Hematopoietic multipotent progenitor cell treated with erythropoietin and hydrocortisone succinate and interleukin-3 and kit ligand, for 15 days (in vitro differentiated cells): Measurements from ENCODE around the gene F2R.

Experiments used
- DNase-seq: peaks from one replicate; pipeline ENCODE4 v3.0.0-alpha.2; 2015; ENCODE audit warnings: low spot score

F2R gene

DNA sequence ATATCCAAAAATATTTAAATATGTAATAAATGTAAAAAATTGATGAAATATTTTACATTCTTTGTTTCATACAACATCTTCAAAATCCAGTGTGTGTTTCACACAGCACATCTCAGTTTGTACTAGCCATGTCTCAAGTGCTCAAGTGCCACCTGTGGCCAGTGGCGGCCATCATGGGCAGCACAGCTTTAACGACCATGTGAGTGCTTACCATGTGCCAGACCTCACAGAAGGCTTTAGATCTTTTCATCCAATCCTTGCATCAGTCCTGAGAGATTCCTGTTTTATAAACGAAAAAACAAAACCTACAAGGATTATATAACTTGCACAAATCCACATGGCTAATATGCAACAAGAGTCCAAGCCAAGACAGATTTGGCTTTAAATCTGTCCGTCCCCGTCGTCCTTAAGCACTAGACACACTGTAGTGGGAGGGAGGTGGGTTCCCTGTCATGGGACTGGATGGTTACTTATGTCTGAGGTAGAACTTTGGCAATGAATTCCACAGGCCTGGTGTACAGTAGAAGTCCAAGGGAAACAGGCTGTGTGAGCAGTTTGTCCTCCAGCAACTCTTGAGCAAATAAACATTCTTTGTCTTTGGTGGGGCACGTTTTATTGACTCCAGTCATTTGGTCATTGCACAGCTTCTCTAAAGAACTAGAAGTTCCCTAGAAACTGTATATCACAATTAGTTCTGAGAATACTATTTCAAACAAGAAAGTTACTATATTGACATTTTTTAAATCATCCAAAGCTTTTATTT is 25.0 kb upstream of the F2R start:
- DNase-seq, result no peak

DNA sequence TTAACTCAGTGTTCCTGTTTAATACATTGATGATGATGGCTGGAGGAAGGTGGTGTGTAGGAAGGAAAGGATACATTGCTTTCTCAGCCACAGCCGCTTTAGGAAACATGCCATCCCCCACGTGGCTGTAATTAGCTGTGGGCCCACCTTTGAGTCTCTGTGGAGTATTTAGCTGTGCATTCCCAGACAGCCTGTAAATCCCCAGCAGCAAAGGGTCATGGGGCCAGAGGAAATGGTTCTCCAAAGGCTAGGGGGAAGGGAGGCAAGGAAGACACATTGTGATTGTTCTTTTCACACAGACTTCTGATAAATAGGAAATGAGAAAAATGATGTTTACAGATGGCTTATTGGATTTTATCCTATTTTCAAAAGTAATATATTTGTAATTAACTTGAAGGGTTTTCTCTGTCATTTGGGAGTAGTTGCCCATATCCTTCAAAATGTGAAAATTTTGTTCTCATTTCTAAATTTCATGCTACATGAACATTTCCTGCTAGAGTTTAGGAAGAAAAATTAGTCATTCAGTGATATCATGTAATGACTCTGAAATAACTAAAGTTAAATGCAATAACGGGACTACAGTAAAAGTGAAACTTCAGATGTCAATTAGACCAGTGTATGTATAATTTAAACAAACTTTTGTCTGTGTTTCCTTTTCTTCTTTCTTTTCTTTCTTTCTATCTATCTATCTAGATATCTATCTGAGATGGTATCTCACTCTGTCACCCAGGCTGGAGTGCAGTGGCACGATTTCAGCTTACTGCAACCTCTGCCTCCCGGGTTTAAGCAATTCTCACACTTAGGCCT is 24.3 kb upstream of the F2R start:
- DNase-seq, result no peak

DNA sequence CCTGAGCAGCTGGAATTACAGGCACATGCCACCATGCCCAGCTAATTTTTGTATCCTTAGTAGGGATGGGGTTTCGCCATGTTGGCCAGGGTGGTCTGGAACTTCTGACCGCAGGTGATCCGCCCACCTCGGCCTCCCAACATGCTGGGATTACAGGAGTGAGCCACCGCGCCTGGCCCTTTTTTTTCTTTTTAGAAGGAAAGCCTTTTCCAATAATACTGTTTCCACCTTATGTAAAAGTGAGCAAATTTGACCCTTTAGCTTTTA is 23.7 kb upstream of the F2R start:
- DNase-seq, result no peak

DNA sequence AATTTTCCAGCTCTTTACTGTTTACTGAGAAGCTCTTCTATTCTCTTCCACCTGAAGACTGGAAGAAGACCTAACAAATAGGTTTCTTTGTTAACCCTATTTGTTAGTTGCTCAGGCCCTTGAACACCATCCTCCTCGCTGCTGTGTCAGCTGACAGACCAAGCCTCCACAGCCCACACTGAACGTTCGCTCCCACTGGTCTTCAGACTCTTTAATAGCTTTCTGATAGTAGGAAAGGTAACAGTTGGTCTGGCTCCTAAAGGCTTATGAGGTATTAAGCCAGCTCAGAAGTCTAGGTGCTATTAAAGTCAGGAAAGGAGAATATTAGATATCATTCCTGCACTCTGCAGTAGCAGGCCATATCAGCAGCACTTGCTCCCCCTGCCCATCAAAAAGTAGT is 23.3 kb upstream of the F2R start:
- DNase-seq, result no peak

DNA sequence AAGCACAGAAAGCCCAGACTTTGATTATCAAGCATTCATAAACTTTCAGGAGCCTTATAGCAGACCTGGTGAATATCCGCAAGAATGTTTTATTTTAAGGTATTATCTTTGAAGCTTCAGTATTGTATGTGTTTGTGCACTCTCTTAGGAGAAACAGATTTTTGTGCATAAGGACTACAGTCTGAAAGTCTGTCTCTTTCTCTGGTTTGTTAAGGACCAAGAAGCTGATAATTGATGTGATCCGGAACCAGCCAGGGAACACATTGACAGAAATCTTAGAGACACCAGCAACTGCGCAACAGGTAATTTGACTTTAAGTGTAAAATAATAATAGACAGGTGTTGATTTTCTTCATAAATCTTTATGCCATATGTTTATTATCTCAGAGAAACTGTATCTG is 22.8 kb upstream of the F2R start:
- no peak for DNase-seq

DNA sequence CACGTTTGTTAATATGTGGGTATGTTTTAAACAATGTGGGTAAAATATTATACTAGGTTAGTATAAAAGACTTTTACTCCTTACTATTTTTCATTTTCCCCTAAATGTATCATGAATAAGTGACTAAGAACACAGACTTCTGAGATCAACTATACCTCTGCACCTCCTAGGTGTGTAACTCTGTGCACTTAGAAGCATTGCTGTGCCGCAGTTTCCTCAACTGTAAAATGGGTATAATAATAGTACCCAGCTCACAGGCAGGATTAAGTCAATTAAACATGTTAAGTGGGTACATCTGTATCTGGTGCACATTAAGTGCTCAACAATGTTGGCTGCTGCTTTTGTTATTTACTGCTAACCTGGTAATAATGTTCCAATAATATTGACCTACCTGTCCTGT is 21.6 kb upstream of the F2R start:
- no peak for DNase-seq

DNA sequence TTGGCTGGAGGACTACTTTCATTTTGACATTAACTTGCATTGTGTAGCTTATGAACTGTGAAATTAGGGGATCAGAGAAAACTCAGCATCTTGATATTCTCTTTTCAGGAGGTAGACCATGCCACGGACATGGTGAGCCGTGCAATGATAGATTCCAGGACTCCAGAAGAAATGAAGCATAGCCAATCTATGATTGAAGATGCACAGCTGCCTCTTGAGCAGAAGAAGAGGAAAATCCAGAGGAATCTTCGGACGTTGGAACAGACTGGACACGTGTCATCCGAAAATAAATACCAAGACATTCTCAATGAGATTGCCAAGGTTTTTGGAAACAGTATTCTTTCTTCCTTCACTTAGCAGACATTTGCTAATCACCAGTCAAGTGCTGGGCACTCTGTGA is 20.6 kb upstream of the F2R start:
- DNase-seq, result no peak

DNA sequence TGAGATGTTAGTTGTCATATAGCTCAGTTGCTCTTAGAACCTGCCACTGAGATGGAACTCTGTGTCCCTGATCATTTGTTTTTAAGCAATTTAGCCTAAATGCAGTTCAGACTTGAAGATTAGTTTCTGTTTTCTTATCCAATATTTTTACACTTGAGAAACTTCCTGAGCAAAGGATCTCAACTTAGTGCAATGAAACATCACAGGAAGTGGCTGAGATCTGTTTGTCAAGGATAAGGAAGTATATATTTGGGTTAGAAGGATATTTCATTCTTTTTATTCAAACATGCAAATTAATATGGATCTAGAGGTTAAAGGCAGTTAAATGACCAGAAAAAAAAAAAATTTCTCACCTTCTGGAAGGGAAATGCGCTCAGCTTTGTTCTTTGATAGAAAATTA is 19.7 kb upstream of the F2R start:
- no peak for DNase-seq

DNA sequence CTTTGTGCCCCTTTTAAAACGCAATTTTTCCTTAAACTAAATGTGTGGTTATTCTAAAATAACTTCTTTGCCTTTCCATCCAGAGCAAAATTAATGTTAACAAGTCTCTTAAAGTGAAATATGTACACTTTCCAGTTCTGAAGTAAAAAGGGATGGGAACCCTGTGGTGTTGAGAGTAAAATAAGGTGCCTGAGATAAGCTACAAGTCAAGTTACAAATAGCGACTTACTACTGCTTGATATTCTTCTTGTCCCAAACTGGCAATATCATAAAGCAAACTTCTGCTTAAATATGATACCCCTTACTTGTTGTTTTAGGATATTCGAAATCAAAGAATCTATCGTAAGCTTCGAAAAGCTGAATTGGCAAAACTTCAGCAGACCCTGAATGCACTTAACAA is 18.3 kb upstream of the F2R start:
- DNase-seq, result no peak

DNA sequence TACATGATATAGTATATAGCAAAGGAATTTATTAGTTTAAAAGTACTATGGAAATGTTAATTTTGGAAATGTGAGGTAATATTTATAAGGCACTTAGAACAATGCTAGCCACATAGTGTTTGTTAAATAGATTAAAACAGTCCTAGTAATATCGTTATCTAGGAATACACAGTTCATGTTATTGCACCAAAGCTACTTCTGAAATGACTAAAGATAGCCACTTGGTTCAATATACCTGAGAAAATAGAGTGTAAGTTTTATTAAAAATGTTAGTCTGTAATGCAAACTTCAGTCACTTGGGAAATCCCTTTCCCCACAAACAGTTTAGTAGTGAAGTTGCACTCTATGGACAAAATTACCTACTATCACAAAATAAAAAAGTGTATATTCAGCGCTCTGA is 15.4 kb upstream of the F2R start:
- no peak for DNase-seq

DNA sequence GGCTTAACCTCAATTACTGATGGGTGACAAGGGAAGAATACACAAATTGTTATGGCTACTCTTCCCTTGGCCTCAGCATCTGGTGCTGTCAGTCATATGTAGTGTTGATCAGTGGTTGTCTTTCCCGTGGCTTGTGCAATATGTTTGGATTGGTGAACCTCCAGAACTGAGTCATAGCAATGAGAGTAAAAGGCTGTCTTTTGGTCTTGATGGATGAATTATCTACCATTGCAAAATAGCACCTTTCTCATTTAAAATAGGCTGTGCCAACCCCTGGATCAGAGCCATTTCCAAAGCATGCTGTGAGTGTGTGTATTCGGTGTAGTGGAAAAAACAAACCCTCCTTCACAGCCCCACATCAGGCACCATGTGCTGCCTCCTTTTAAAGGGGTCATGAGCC is 14.6 kb upstream of the F2R start:
- DNase-seq, result no peak

DNA sequence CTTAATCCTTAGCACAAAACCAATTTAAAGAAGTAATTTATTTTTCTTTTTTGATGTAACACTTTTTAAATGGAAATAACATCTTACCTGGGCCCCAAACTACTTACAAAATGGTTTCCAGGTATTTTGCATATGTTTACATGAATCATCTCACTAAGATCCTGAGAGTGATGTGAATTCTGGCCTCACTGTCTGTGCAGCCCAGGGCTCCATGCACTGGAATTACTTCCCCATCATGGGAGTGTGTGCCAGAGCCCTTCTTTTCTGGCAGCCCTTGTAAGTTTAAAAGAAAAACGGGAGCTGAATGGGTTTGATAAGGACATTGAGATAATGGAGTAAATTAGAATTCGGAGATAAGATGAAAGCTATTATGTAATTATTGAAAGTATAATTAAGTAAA is 12.2 kb upstream of the F2R start:
- DNase-seq, result no peak

DNA sequence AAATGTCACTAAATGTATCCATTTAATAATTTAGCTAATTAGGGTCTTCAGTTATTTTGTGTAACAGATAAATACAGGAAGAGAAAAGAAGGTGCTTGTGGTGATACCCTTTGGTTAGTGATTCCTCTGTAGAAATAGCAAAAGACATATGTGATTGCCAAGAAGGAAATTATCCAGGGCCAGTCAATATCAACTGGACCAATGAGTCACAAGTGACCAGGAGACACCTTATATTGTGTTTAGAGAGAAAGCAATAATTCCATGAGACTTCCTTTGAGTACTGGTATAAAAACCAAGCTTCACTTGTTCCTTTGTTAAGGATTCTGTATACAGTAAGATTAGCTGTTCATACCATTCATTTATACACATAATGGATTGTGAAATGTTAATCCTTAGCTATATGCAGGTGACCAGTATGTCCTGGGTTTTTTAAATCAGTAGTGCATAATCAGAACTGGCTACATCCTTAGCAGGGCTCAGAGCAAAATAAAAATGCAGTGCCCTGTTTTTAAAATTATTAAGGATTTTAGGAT is 11.7 kb upstream of the F2R start:
- no peak for DNase-seq

DNA sequence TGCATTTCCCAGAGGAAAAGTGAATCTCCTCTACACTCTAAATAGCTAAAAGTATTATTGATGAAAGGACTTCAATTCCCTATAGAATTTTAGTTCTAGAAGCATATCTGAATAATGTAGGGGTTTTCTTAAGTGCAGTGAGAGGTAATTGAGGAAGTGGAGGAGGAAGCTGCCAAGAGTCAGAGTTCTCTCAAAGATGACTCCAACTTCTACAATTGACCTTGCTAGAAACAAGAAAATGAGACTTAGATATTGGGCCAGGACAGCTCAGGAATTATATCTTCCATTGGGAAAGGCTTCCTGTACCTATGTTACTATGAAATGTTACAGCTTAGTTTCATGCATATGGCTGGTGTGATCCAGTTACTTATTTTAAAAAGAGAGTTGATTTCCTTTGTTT is 10.4 kb upstream of the F2R start:
- no peak for DNase-seq

DNA sequence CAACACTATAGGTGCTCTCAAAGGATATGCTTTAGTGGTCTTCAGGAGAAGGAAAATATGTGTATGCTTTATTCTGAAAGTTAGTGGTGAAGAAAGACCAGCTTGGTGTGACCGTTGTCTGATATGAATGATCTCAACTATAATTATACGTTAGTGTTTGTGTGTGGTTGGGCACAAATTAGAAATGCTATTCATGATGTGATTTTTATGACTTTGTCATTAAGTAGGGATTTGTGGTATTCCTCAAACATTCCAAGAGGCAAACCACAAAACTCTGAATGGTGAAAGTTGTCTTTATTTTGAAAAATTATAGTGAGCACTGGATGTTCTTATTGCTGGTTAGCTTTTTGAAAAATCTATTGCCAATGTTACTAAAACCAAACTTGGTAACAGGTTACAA is 6.2 kb upstream of the F2R start:
- DNase-seq, result no peak

DNA sequence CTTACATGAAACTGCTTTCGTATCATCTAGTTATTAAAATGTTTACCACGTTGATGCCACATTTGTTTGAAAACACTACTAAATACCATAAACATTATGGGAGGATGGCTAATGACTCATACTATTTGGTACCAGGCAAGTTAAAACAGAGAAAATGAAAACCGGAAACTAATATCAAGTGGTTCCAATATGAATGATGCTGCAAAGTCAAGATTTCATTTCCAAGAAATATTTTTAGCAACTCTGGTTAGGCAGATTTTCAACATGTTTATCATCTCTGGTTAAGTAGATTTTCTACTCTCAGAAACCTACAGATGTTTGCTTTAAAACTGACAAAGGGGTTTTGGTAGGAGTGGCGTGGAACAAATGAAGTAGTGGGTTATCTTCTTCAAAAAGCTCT is 4.9 kb upstream of the F2R start:
- no peak for DNase-seq

DNA sequence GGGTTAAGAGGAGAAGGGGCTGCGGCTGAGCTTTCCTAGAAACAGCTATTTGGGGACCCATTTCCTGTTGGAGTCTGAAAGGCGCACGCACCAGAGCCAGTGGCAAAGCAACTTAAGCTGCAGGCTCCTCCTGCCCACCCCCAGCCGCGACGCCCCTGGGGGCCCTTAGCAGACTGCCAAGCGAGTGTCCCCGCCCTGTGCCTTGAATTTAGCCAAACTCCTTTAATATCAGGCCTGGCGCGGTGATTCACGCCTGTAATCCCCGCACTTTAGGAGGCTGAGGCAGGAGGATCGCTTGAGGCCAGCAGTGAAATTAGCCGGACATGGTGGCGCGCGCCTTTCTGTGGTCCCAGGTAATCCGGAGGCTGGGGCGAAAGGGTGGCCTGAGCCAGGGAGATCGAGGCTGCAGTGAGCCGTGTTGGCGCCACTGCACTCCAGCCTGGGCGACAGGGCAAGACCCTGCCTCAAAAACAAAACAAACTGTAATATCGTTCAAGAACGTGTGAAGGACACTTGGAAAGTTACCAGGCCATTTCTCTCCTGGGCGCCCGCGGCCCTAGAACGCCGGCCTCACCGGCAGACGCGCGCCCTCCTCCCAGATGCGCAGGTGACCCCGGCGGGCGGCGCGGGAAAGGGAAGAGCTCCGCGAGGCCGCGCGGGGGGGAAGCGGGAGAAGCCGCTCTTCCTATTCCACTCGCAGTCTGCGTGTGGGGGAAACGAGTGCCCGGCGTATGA is 1.0 kb upstream of the F2R start:
- no peak for DNase-seq

DNA sequence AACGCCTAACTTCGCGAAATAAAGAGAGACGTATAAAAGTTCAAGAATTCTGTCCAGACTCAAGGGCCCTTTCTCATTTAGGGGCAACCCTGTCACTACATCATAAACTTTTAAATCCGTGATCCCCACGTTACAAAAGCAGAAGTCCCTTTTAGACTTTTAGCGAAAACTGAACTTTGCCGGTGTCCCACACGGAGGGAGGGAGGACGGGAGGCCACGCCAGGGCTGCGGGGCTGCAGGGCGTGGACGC is 515 bp upstream of the F2R start:
- DNase-seq, result no peak

DNA sequence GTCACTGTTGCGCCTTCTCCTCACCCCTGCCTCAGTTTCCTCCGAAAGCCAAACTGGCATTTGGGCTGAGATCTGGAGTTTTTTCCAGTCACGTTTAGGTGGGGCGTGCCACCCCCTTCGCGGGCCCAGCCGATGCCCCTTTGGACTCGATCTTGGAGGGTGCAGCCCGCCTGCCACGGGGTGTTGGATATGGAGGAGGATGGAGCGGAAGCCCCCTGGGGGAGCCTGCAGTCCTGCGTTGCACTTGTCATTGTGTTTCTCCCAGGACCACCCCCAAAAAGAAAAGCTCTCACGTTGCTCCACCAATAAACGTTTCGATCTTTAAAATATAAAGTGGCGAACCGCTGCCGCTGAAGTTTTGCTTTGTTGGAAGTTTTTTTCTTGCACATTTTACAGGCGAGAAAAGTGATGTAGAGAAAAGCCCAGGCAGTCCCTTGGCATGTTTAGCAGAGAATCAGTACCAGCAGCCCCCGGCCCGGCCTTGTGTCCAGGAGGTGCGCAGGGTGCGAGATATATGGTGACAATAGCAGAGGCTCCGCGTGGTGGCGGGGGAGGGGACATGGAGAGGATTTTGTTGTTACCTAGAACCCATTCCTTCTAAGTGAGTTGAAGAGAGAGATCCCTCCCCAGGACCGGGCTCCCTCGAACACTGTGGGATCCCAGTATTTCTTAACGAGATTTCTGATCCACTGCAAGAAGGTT is 681 bp downstream of the F2R start:
- DNase-seq, result no peak

DNA sequence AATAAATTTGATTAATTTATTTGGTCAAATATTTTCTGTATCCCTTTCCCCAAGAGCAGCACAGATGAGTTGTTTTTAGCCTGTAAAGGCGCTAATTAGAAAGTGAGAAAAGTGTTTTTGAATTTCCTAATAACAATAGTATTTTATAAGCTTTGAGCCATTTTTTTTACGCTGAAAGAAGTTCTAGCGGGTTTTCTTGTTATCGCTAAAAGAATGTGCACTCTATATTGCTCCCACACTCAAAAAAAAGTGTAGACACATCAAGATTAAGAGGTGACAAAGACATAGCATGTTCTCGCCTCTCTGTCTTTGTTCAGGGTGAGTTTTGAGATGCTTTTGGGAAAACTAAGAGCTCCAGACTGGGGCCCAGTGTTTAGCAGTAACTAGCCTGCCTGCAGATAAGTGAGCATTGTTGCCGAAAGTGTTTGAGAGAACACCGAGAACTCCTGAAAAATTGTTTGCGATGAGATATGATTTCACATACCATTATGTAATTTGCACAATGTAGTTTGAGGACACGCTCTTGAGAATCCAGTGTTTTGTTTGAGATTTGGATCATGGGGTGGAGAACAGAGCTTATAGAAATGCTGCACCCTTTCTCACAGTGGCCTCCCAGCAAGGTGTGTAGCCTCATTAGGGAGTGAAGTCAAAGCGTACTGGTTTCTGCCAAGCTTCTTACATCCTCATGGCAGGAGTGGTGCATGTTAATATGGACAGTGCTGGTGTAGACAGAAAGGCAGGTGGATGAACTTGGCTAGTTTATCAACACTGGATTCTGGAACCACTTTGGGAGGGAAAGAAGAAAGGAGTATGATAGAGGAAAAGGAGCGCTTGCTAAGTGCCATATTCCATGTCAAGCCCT is 1.5 kb downstream of the F2R start:
- DNase-seq, result no peak

DNA sequence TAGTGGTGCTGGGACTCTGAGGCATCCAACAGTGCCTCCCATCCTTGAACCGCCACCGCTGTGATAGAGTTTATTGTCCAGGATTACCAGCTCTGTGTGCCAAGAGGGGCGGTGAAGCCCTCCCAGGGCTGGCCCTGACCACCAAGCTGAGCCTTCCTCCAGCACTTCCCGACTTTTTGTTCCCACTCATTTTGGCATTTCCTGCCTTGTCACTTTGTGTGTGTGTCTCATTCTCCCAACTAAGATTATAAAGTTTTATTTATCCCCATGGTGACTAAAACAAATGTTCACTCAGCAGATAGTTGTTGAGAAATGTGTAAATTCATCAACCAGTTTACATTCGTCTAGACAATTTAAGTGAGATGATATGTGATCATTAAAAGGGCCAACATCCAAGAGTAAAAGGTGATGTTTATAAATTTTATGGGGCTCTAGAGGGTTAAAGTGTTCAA is 2.5 kb downstream of the F2R start:
- no peak for DNase-seq

DNA sequence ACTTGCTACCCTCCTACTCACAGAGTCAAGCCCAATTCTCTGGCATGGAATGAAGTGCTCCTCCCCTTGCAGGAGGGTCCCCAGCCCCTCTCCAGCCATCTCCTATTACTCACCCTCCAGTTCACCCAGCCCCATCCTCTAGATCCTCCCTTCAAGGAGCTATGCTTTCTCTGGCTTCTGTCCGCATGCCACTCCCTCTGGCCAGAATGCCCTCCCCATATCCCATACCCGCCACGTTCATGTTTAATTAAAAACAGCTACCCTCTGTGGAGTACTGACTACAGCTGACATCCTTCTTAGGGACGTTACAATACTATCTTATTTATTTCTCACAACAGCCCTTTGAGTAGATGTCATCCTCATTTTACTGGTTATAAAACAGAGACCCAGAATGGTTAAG is 3.0 kb downstream of the F2R start:
- no peak for DNase-seq
